Naive thymus-derived CD4-positive, alpha-beta T cell (primary cell): ENCODE results near the gene NRF1. TPM values are rescaled to one million over a fixed set of nuclear protein-coding genes. Genes with fewer than 3 reads are reported as not detected.

ENCODE experiments used
- ATAC-seq: fragments of 150-1000 bp; cut with Tn5 transposase; 2 replicates; pipeline ENCODE4 v1.10.0; 2021; ENCODE audit warnings: mild to moderate bottlenecking, moderate library complexity
- CTCF ChIA-PET: fragments of 350-600 bp; sonication (Branson Sonifier 250); formaldehyde crosslinking; loops from one replicate; lab custom pipeline; 2021; ENCODE audit warnings: antibody characterized with exemption; lab: Charles Lee
- POLR2A ChIA-PET: fragments of 350-600 bp; sonication (Branson Sonifier 250); formaldehyde crosslinking; loops from one replicate; lab custom pipeline; 2021; ENCODE audit warnings: antibody characterized with exemption, inconsistent platforms; lab: Charles Lee
- DNase-seq, 9 donors: peaks; one replicate each; pipeline versions ENCODE4 v3.0.0 to v3.0.0-alpha.2; 2020 to 2022; ENCODE audit warnings: mixed read lengths in 1 of 9
- H3K27ac ChIP-seq: one replicate; pipeline ENCODE4 v1.7.0; 2013; ENCODE audit warnings: mild to moderate bottlenecking, low read depth, low read length, moderate library complexity
- H3K27me3 ChIP-seq, 2 donors: one replicate each; pipeline ENCODE4 v1.7.0; 2013; ENCODE audit warnings: low read length in 2 of 2, mild to moderate bottlenecking in 2 of 2, moderate library complexity in 2 of 2; ENCODE audit not compliant: control insufficient read depth in 2 of 2, insufficient read depth in 2 of 2
- H3K36me3 ChIP-seq, 3 experiments: 1 replicate in 2 of 3; 2 replicates in 1 of 3; pipeline ENCODE4 v1.7.0; 2013; ENCODE audit warnings: low read length in 3 of 3, mild to moderate bottlenecking in 3 of 3, moderate library complexity in 1 of 3; ENCODE audit not compliant: insufficient read depth in 3 of 3, control insufficient read depth in 2 of 3
- H3K4me1 ChIP-seq, 2 donors: one replicate each; pipeline ENCODE4 v1.7.0; 2013; ENCODE audit warnings: low read length in 2 of 2, mild to moderate bottlenecking in 2 of 2, moderate library complexity in 1 of 2; ENCODE audit not compliant: control insufficient read depth in 2 of 2, insufficient read depth in 2 of 2
- H3K4me3 ChIP-seq: 2 replicates; pipeline ENCODE4 v1.7.0; 2013; ENCODE audit warnings: mild to moderate bottlenecking, low read length
- H3K9me3 ChIP-seq, 3 experiments: 1 replicate in 2 of 3; 2 replicates in 1 of 3; pipeline ENCODE4 v1.7.0; 2013; ENCODE audit warnings: low read length in 3 of 3; ENCODE audit not compliant: control insufficient read depth in 2 of 3
- H3K27ac Mint-ChIP-seq, 9 donors: one replicate each; pipeline ENCODE4 v1.8.0; 2020 to 2022; ENCODE audit warnings: mixed read lengths in 9 of 9, mild to moderate bottlenecking in 8 of 9, moderate library complexity in 5 of 9, inconsistent platforms in 2 of 9
- H3K27me3 Mint-ChIP-seq, 5 donors: one replicate each; pipeline ENCODE4 v1.8.0; 2021 to 2022; ENCODE audit warnings: mixed read lengths in 5 of 5, mild to moderate bottlenecking in 1 of 5
- H3K36me3 Mint-ChIP-seq, 5 donors: one replicate each; pipeline ENCODE4 v1.8.0; 2020 to 2022; ENCODE audit warnings: mixed read lengths in 5 of 5, mild to moderate bottlenecking in 3 of 5, inconsistent platforms in 1 of 5
- H3K4me1 Mint-ChIP-seq, 7 donors: one replicate each; pipeline ENCODE4 v1.8.0; 2020 to 2022; ENCODE audit warnings: mixed read lengths in 7 of 7, mild to moderate bottlenecking in 3 of 7, inconsistent platforms in 1 of 7
- H3K4me3 Mint-ChIP-seq, 10 donors: one replicate each; pipeline ENCODE4 v1.8.0; 2020 to 2022; ENCODE audit warnings: mild to moderate bottlenecking in 10 of 10, mixed read lengths in 10 of 10, moderate library complexity in 6 of 10, inconsistent platforms in 2 of 10
- H3K9me3 Mint-ChIP-seq, 11 donors: one replicate each; pipeline ENCODE4 v1.8.0; 2020 to 2022; ENCODE audit warnings: mixed read lengths in 11 of 11, mild to moderate bottlenecking in 4 of 11, inconsistent platforms in 1 of 11, moderate library complexity in 1 of 11
- intact Hi-C, 2 donors: fragments of 100-400 bp; cut with micrococcal nuclease; formaldehyde crosslinking; loops; one replicate each; pipeline ENCODE4 v1.15.1; 2023
- polyA plus RNA-seq, 2 donors: library from polyadenylated mRNA; unstranded; fragments of 300-500 nt; fragmentation: Illumina TruSeq; gene quantifications; one replicate each; pipeline ENCODE4 v1.2.3, GENCODE V29; 2021
- total RNA-seq, 6 experiments: library from RNA in 5 of 6; stranded (reverse) in 5 of 6; gene quantifications; 1 replicate in 5 of 6; 2 replicates in 1 of 6; pipeline ENCODE4 v1.2.3 and lab custom pipeline; 2021 to 2026

NRF1 gene
- total and polyA plus RNA-seq, 7 experiments from 2014 or later, result 24.7 to 49.3 (median 35.3) TPM

GRCh38 chr7:129769400-129769774 lies 157.9 kb downstream of the NRF1 start:
- ChIA-PET POLR2A (no interaction called here), CTCF (no interaction called here)
- DNase-seq (no peak), ATAC-seq (no peak)
- Mint-ChIP-seq H3K4me1 (peaks cover 0 to 6% (median 0%) of the 10 kb centered on the region in 7 donors), H3K36me3 (no peaks in the 10 kb centered on the region), H3K9me3 (no peaks in the 10 kb centered on the region), H3K27ac (no peak overlapping the region), H3K4me3 (no peak overlapping the region), H3K27me3 (peaks cover 0 to 3% (median 0%) of the 10 kb centered on the region in 5 donors)
- intact Hi-C loops, result no loop called here
- H3K9me3 ChIP-seq, result no peaks in the 10 kb centered on the region
- no peaks in the 10 kb centered on the region for H3K4me1 ChIP-seq
- no peaks in the 10 kb centered on the region for H3K27me3 ChIP-seq
- H3K27ac ChIP-seq, result no peak overlapping the region
- H3K4me3 ChIP-seq, result no peak overlapping the region
- no peaks in the 10 kb centered on the region for H3K36me3 ChIP-seq

GRCh38 chr7:129769866-129770808 lies 158.6 kb downstream of the NRF1 start:
- ATAC-seq (no peak), DNase-seq (no peak)
- H3K27me3 Mint-ChIP-seq, result peaks cover 0 to 3% (median 0%) of the 10 kb centered on the region in 5 donors
- Histone ChIP-seq H3K27ac (no peak overlapping the region), H3K9me3 (no peaks in the 10 kb centered on the region), H3K27me3 (no peaks in the 10 kb centered on the region), H3K36me3 (no peaks in the 10 kb centered on the region), H3K4me3 (no peak overlapping the region), H3K4me1 (no peaks in the 10 kb centered on the region)
- no peaks in the 10 kb centered on the region for H3K36me3 Mint-ChIP-seq
- no peak overlapping the region for H3K4me3 Mint-ChIP-seq
- intact Hi-C loops, result no loop called here
- no peak overlapping the region for H3K27ac Mint-ChIP-seq
- CTCF ChIA-PET, result no interaction called here
- peaks cover 0 to 6% (median 0%) of the 10 kb centered on the region in 7 donors for H3K4me1 Mint-ChIP-seq
- POLR2A ChIA-PET, result no interaction called here
- H3K9me3 Mint-ChIP-seq, result no peaks in the 10 kb centered on the region

- Mint-ChIP-seq H3K27me3 (peaks cover 0 to 14% (median 4%) of the 10 kb centered on the region in 5 donors), H3K9me3 (no peaks in the 10 kb centered on the region), H3K36me3 (no peaks in the 10 kb centered on the region), H3K4me3 (no peak overlapping the region), H3K27ac (no peak overlapping the region), H3K4me1 (peaks cover 0 to 6% (median 0%) of the 10 kb centered on the region in 7 donors)
- no peaks in the 10 kb centered on the region for H3K27me3 ChIP-seq
- CTCF ChIA-PET, result no interaction called here
- POLR2A ChIA-PET, result no interaction called here
- H3K27ac ChIP-seq, result no peak overlapping the region
- intact Hi-C loops, result no loop called here
- ATAC-seq (peak; percentile 28), DNase-seq (no peak)
- no peaks in the 10 kb centered on the region for H3K36me3 ChIP-seq
- no peaks in the 10 kb centered on the region for H3K9me3 ChIP-seq
- H3K4me3 ChIP-seq, result no peak overlapping the region
- no peaks in the 10 kb centered on the region for H3K4me1 ChIP-seq
These were observed 159.8 kb downstream of the NRF1 start for GRCh38 chr7:129771201-129771927.

GRCh38 chr7:129771928-129772479 lies 160.5 kb downstream of the NRF1 start:
- no peaks in the 10 kb centered on the region for H3K36me3 ChIP-seq
- no peaks in the 10 kb centered on the region for H3K36me3 Mint-ChIP-seq
- ATAC-seq, result no peak
- H3K4me1 ChIP-seq, result no peaks in the 10 kb centered on the region
- no peak overlapping the region for H3K4me3 ChIP-seq
- peaks cover 0 to 5% (median 0%) of the 10 kb centered on the region in 7 donors for H3K4me1 Mint-ChIP-seq
- H3K27me3 Mint-ChIP-seq, result peaks cover 0 to 19% (median 4%) of the 10 kb centered on the region in 5 donors
- intact Hi-C loops, result no loop called here
- ChIA-PET CTCF (no interaction called here), POLR2A (no interaction called here)
- H3K4me3 Mint-ChIP-seq, result no peak overlapping the region
- no peaks in the 10 kb centered on the region for H3K27me3 ChIP-seq
- no peaks in the 10 kb centered on the region for H3K9me3 Mint-ChIP-seq
- no peaks in the 10 kb centered on the region for H3K9me3 ChIP-seq
- no peak overlapping the region for H3K27ac ChIP-seq
- H3K27ac Mint-ChIP-seq, result no peak overlapping the region
- DNase-seq, result no peak

GRCh38 chr7:129772646-129773280 lies 161.2 kb downstream of the NRF1 start:
- DNase-seq, result no peak
- no peaks in the 10 kb centered on the region for H3K36me3 Mint-ChIP-seq
- H3K4me3 Mint-ChIP-seq, result no peak overlapping the region
- Histone ChIP-seq H3K27ac (no peak overlapping the region), H3K27me3 (no peaks in the 10 kb centered on the region), H3K9me3 (no peaks in the 10 kb centered on the region), H3K4me3 (no peak overlapping the region), H3K36me3 (no peaks in the 10 kb centered on the region), H3K4me1 (no peaks in the 10 kb centered on the region)
- no peak for ATAC-seq
- peaks cover 5 to 26% (median 11%) of the 10 kb centered on the region in 5 donors for H3K27me3 Mint-ChIP-seq
- H3K27ac Mint-ChIP-seq, result no peak overlapping the region
- POLR2A ChIA-PET, result no interaction called here
- no peaks in the 10 kb centered on the region for H3K9me3 Mint-ChIP-seq
- intact Hi-C loops, result no loop called here
- CTCF ChIA-PET, result no interaction called here
- H3K4me1 Mint-ChIP-seq, result peaks cover 0 to 6% (median under 1%) of the 10 kb centered on the region in 7 donors

GRCh38 chr7:129773328-129773731 lies 161.8 kb downstream of the NRF1 start:
- no peaks in the 10 kb centered on the region for H3K9me3 Mint-ChIP-seq
- H3K36me3 Mint-ChIP-seq, result no peaks in the 10 kb centered on the region
- Histone ChIP-seq H3K9me3 (no peaks in the 10 kb centered on the region), H3K27ac (no peak overlapping the region), H3K27me3 (no peaks in the 10 kb centered on the region), H3K36me3 (no peaks in the 10 kb centered on the region), H3K4me3 (no peak overlapping the region), H3K4me1 (no peaks in the 10 kb centered on the region)
- no peak overlapping the region for H3K4me3 Mint-ChIP-seq
- ATAC-seq, result no peak
- peaks cover 11 to 32% (median 15%) of the 10 kb centered on the region in 5 donors for H3K27me3 Mint-ChIP-seq
- peaks cover 0 to 9% (median 5%) of the 10 kb centered on the region in 7 donors for H3K4me1 Mint-ChIP-seq
- DNase-seq, result no peak
- CTCF ChIA-PET, result no interaction called here
- no peak overlapping the region for H3K27ac Mint-ChIP-seq
- POLR2A ChIA-PET, result no interaction called here
- intact Hi-C loops, result no loop called here
